Stimulated activated CD4-positive, alpha-beta T cell treated with anti-CD3 and anti-CD28 coated beads, Interleukin-4, amount 100 ng/mL, for 1 hour (primary cell): Measurements from ENCODE around the gene WNK3.

Source experiments
- DNase-seq: peaks from one replicate; pipeline ENCODE4 v3.0.0-alpha.2; 2020

Gene WNK3

GRCh38 chrX:54157561-54157960, 200.3 kb downstream of the WNK3 start:
- DNase-seq = no peak
